Karpas-422 (cell line): ENCODE measurements around the gene OMP. TPM values are rescaled to one million over a fixed set of nuclear protein-coding genes. Genes with fewer than 3 reads are reported as not detected.

Experiments used
- DNase-seq: peaks from one replicate; pipeline ENCODE4 v3.0.0-alpha.2; 2015
- H2AFZ ChIP-seq: fragments of 200-600 bp; sonication (generic); 2 replicates; pipeline ENCODE4 v1.6.1; 2014; ENCODE audit warnings: antibody characterized with exemption, low read length, mixed read lengths
- H3K27ac ChIP-seq: fragments of 200-600 bp; sonication (generic); 2 replicates; pipeline ENCODE4 v1.5.1; 2014; ENCODE audit warnings: mild to moderate bottlenecking, low read length, moderate library complexity
- H3K27me3 ChIP-seq: fragments of 200-600 bp; sonication (generic); 2 replicates; pipeline ENCODE4 v1.6.1; 2014; ENCODE audit warnings: low read length, mixed read lengths
- H3K36me3 ChIP-seq: fragments of 200-600 bp; sonication (generic); 2 replicates; pipeline ENCODE4 v1.6.1; 2014; ENCODE audit warnings: low read length, mixed read lengths; ENCODE audit not compliant: insufficient read depth
- H3K4me1 ChIP-seq: fragments of 200-600 bp; sonication (generic); 2 replicates; pipeline ENCODE4 v1.6.1; 2014; ENCODE audit warnings: mild to moderate bottlenecking, low read length, mixed read lengths
- H3K4me2 ChIP-seq: fragments of 200-600 bp; sonication (generic); 2 replicates; pipeline ENCODE4 v1.6.1; 2014; ENCODE audit warnings: low read length, low read depth, mild to moderate bottlenecking; ENCODE audit not compliant: poor library complexity, severe bottlenecking
- H3K4me3 ChIP-seq: fragments of 200-600 bp; sonication (generic); 2 replicates; pipeline ENCODE4 v1.5.1; 2014; ENCODE audit warnings: mild to moderate bottlenecking, antibody characterized with exemption, low read length, mixed read lengths
- H3K79me2 ChIP-seq: fragments of 200-600 bp; sonication (generic); 2 replicates; pipeline ENCODE4 v1.6.1; 2014; ENCODE audit warnings: mild to moderate bottlenecking, low read length, mixed read lengths
- H3K9ac ChIP-seq: fragments of 200-600 bp; sonication (generic); 2 replicates; pipeline ENCODE4 v1.6.0; 2014; ENCODE audit warnings: low read length
- H3K9me2 ChIP-seq: fragments of 200-600 bp; sonication (generic), shearing (Covaris generic); replicated peaks from 2 replicates; pipeline ENCODE4 v1.6.0; 2014; ENCODE audit warnings: mild to moderate bottlenecking, low read length, moderate library complexity; ENCODE audit not compliant: insufficient read depth
- H3K9me3 ChIP-seq: fragments of 300-700, 200-600 bp; sonication (generic); 2 replicates; pipeline ENCODE4 v1.6.1; 2014; ENCODE audit warnings: low read length, mixed read lengths
- H4K20me1 ChIP-seq: fragments of 200-600 bp; sonication (generic); 2 replicates; pipeline ENCODE4 v1.6.1; 2014; ENCODE audit warnings: mild to moderate bottlenecking, antibody characterized with exemption, low read length, low read depth; ENCODE audit not compliant: insufficient read depth
- total RNA-seq: library from RNA; depleted of rRNA; stranded (reverse); fragments of >200 nt; shearing (Covaris generic); gene quantifications from 2 replicates; pipeline ENCODE4 v1.2.3, GENCODE V29; 2014; ENCODE audit warnings: low replicate concordance

Gene OMP
- total RNA-seq, 1 experiment from 2014 or later, result not detected

- Histone ChIP-seq H3K27me3 (no peaks in the 10 kb centered on the region), H3K36me3 (no peaks in the 10 kb centered on the region), H3K79me2 (no peaks in the 10 kb centered on the region), H3K4me3 (no peak overlapping the region), H3K4me1 (no peaks in the 10 kb centered on the region; the same call in 1 of the 2 replicates), H3K9me3 (no peaks in the 10 kb centered on the region), H3K27ac (no peak overlapping the region), H3K9me2 (no peaks in the 10 kb centered on the region), H2AFZ (no peak overlapping the region), H4K20me1 (no peaks in the 10 kb centered on the region), H3K4me2 (no peak overlapping the region), H3K9ac (no peak overlapping the region)
- no peak for DNase-seq
These were observed 32.4 kb downstream of the OMP start for GRCh38 chr11:77135069-77135468.

- no peak overlapping the region for H3K9ac ChIP-seq
- no peaks in the 10 kb centered on the region for H3K79me2 ChIP-seq
- H3K4me3 ChIP-seq, result no peak overlapping the region
- no peaks in the 10 kb centered on the region; the same call in 1 of the 2 replicates for H3K4me1 ChIP-seq
- no peaks in the 10 kb centered on the region for H3K9me3 ChIP-seq
- no peak overlapping the region for H2AFZ ChIP-seq
- no peaks in the 10 kb centered on the region for H3K9me2 ChIP-seq
- H3K4me2 ChIP-seq, result no peak overlapping the region
- H4K20me1 ChIP-seq, result no peaks in the 10 kb centered on the region
- no peak for DNase-seq
- no peaks in the 10 kb centered on the region for H3K36me3 ChIP-seq
- H3K27ac ChIP-seq, result no peak overlapping the region
- H3K27me3 ChIP-seq, result no peaks in the 10 kb centered on the region
These were observed 33.4 kb downstream of the OMP start for GRCh38 chr11:77136074-77136473.

- no peak overlapping the region for H3K9ac ChIP-seq
- no peak overlapping the region for H2AFZ ChIP-seq
- H3K36me3 ChIP-seq, result no peaks in the 10 kb centered on the region
- H4K20me1 ChIP-seq, result no peaks in the 10 kb centered on the region
- H3K4me1 ChIP-seq, result no peaks in the 10 kb centered on the region; the same call in 1 of the 2 replicates
- H3K9me3 ChIP-seq, result no peaks in the 10 kb centered on the region
- no peak overlapping the region for H3K4me2 ChIP-seq
- no peak for DNase-seq
- no peaks in the 10 kb centered on the region for H3K79me2 ChIP-seq
- H3K27me3 ChIP-seq, result no peaks in the 10 kb centered on the region
- no peaks in the 10 kb centered on the region for H3K9me2 ChIP-seq
- no peak overlapping the region for H3K4me3 ChIP-seq
- H3K27ac ChIP-seq, result no peak overlapping the region
These were observed 34.3 kb downstream of the OMP start for GRCh38 chr11:77136784-77137420.

GRCh38 chr11:77137421-77137820 is 34.8 kb downstream of the OMP start:
- Histone ChIP-seq H3K27me3 (no peaks in the 10 kb centered on the region), H3K9ac (no peak overlapping the region), H4K20me1 (no peaks in the 10 kb centered on the region), H3K4me1 (no peaks in the 10 kb centered on the region; the same call in 1 of the 2 replicates), H3K9me2 (no peaks in the 10 kb centered on the region), H3K27ac (no peak overlapping the region), H3K79me2 (no peaks in the 10 kb centered on the region), H3K9me3 (no peaks in the 10 kb centered on the region), H2AFZ (no peak overlapping the region), H3K36me3 (no peaks in the 10 kb centered on the region), H3K4me3 (no peak overlapping the region), H3K4me2 (no peak overlapping the region)
- no peak for DNase-seq

- Histone ChIP-seq H3K79me2 (no peaks in the 10 kb centered on the region), H3K36me3 (no peaks in the 10 kb centered on the region), H3K4me2 (no peak overlapping the region), H3K27me3 (no peaks in the 10 kb centered on the region), H3K9me2 (no peaks in the 10 kb centered on the region), H3K4me3 (no peak overlapping the region), H3K9ac (no peak overlapping the region), H3K27ac (no peak overlapping the region), H4K20me1 (no peaks in the 10 kb centered on the region), H2AFZ (no peak overlapping the region), H3K4me1 (no peaks in the 10 kb centered on the region; the same call in 1 of the 2 replicates), H3K9me3 (no peaks in the 10 kb centered on the region)
- DNase-seq, result no peak
These were observed 35.5 kb downstream of the OMP start for GRCh38 chr11:77138106-77138649.

GRCh38 chr11:77139201-77139600 is 36.6 kb downstream of the OMP start:
- Histone ChIP-seq H3K27me3 (no peaks in the 10 kb centered on the region), H3K36me3 (no peaks in the 10 kb centered on the region), H2AFZ (no peak overlapping the region), H3K4me2 (no peak overlapping the region), H4K20me1 (no peaks in the 10 kb centered on the region), H3K9ac (no peak overlapping the region), H3K4me1 (no peaks in the 10 kb centered on the region), H3K9me2 (no peaks in the 10 kb centered on the region), H3K27ac (no peak overlapping the region), H3K4me3 (no peak overlapping the region), H3K79me2 (no peaks in the 10 kb centered on the region), H3K9me3 (no peaks in the 10 kb centered on the region)
- no peak for DNase-seq

- no peaks in the 10 kb centered on the region for H3K4me1 ChIP-seq
- H3K9me2 ChIP-seq, result no peaks in the 10 kb centered on the region
- no peak for DNase-seq
- H3K4me3 ChIP-seq, result no peak overlapping the region
- H2AFZ ChIP-seq, result no peak overlapping the region
- H3K36me3 ChIP-seq, result no peaks in the 10 kb centered on the region
- H3K79me2 ChIP-seq, result no peaks in the 10 kb centered on the region
- no peak overlapping the region for H3K27ac ChIP-seq
- H3K9me3 ChIP-seq, result no peaks in the 10 kb centered on the region
- H3K9ac ChIP-seq, result no peak overlapping the region
- H3K27me3 ChIP-seq, result no peaks in the 10 kb centered on the region
- no peak overlapping the region for H3K4me2 ChIP-seq
- H4K20me1 ChIP-seq, result no peaks in the 10 kb centered on the region
These were observed 37.7 kb downstream of the OMP start for GRCh38 chr11:77140231-77140851.

- Histone ChIP-seq H3K27me3 (no peaks in the 10 kb centered on the region), H2AFZ (no peak overlapping the region), H3K36me3 (no peaks in the 10 kb centered on the region), H3K9me3 (no peaks in the 10 kb centered on the region), H3K79me2 (no peaks in the 10 kb centered on the region), H4K20me1 (no peaks in the 10 kb centered on the region), H3K4me2 (no peak overlapping the region), H3K4me3 (no peak overlapping the region), H3K4me1 (no peaks in the 10 kb centered on the region), H3K9me2 (no peaks in the 10 kb centered on the region), H3K27ac (no peak overlapping the region), H3K9ac (no peak overlapping the region)
- no peak for DNase-seq
These were observed 38.4 kb downstream of the OMP start for GRCh38 chr11:77141034-77141433.
